Endothelial cell of umbilical vein (primary cell): Measurements from ENCODE around the gene C2CD3. TPM values are rescaled to one million over a fixed set of nuclear protein-coding genes. Genes with fewer than 3 reads are reported as not detected.

Experiments used
- BruUV-seq: library from RNA; stranded (reverse); fragments of 400-500 nt; replicated peaks from 2 replicates; lab custom pipeline; 2021; lab: Mats Ljungman, UMichigan
- CTCF ChIA-PET: fragments of 300-600, 350-600 bp; sonication (Branson Sonifier 250); formaldehyde crosslinking; loops from one replicate; lab custom pipeline; 2021; ENCODE audit warnings: antibody characterized with exemption, inconsistent platforms; lab: Charles Lee
- POLR2A ChIA-PET: fragments of 300-600, 350-600 bp; sonication (Branson Sonifier 250); formaldehyde crosslinking; loops from one replicate; lab custom pipeline; 2021; ENCODE audit warnings: antibody characterized with exemption, inconsistent platforms; lab: Charles Lee
- DNase-seq: peaks from one replicate; pipeline ENCODE4 v3.0.0-alpha.2; 2011; ENCODE audit warnings: low read depth, low spot score
- FAIRE-seq: peaks from 2 replicates; lab custom pipeline; 2011; peaks lifted over from hg19 to GRCh38; lab: Jason Lieb, UNC
- H2AFZ ChIP-seq: 2 replicates; pipeline ENCODE4 v1.6.0; 2012; ENCODE audit warnings: low read depth, low read length, control low read depth, inconsistent platforms
- H3K27ac ChIP-seq: 2 replicates; pipeline ENCODE4 v1.5.1; 2011; ENCODE audit warnings: low read depth, mild to moderate bottlenecking, control low read depth, low read length, moderate library complexity; ENCODE audit not compliant: insufficient read depth
- H3K27me3 ChIP-seq, 2 experiments: 2 replicates each; pipeline versions ENCODE4 v1.6.0 to v1.6.1; 2011; ENCODE audit warnings: low read length in 2 of 2, mixed read lengths in 1 of 2; ENCODE audit not compliant: control insufficient read depth in 2 of 2, insufficient read depth in 2 of 2
- H3K36me3 ChIP-seq, 2 experiments: 2 replicates in 1 of 2; 3 replicates in 1 of 2; pipeline ENCODE4 v1.5.1; 2011; ENCODE audit warnings: low read length in 2 of 2, mild to moderate bottlenecking in 1 of 2, moderate library complexity in 1 of 2; ENCODE audit not compliant: control insufficient read depth in 2 of 2, insufficient read depth in 2 of 2; ENCODE audit errors: extremely low read depth in 1 of 2
- H3K4me1 ChIP-seq: 3 replicates; pipeline ENCODE4 v1.5.1; 2011; ENCODE audit warnings: mild to moderate bottlenecking, low read length; ENCODE audit not compliant: control insufficient read depth, insufficient read depth; ENCODE audit errors: extremely low read depth
- H3K4me2 ChIP-seq: 2 replicates; pipeline ENCODE4 v1.6.1; 2011; ENCODE audit warnings: low read length, control low read depth, mixed read lengths; ENCODE audit not compliant: insufficient read depth
- H3K4me3 ChIP-seq, 3 experiments: fragments of 200-600 bp in 1 of 3; sonication (generic), shearing (Covaris generic) in 1 of 3; replicated peaks in 1 of 3; 2 replicates each; pipeline ENCODE4 v1.5.1; 2011 to 2016; ENCODE audit warnings: control low read depth in 3 of 3, low read length in 3 of 3, mild to moderate bottlenecking in 2 of 3, inconsistent platforms in 1 of 3, low read depth in 1 of 3, moderate library complexity in 1 of 3; ENCODE audit not compliant: insufficient read depth in 1 of 3
- H3K79me2 ChIP-seq: 2 replicates; pipeline ENCODE4 v1.6.0; 2012; ENCODE audit warnings: low read length, inconsistent platforms; ENCODE audit not compliant: control insufficient read depth, insufficient read depth
- H3K9ac ChIP-seq: replicated peaks from 2 replicates; pipeline ENCODE3; 2011; ENCODE audit warnings: low read length, control low read depth; ENCODE audit not compliant: insufficient read depth; ENCODE audit errors: extremely low read depth
- H3K9me1 ChIP-seq: replicated peaks from 3 replicates; pipeline ENCODE4 v1.6.0; 2011; ENCODE audit warnings: mild to moderate bottlenecking, low read length; ENCODE audit not compliant: control insufficient read depth, insufficient read depth; ENCODE audit errors: extremely low read depth
- H3K9me3 ChIP-seq: replicated peaks from 2 replicates; pipeline ENCODE4 v1.5.1; 2012; ENCODE audit warnings: low read length, inconsistent platforms; ENCODE audit not compliant: control insufficient read depth, insufficient read depth
- H4K20me1 ChIP-seq: replicated peaks from 2 replicates; pipeline ENCODE3; 2011; ENCODE audit warnings: mild to moderate bottlenecking, low read length; ENCODE audit not compliant: control insufficient read depth, insufficient read depth; ENCODE audit errors: extremely low read depth
- EZH2 ChIP-seq: IDR thresholded peaks from 2 replicates; pipeline ENCODE4 v1.6.1; 2012; ENCODE audit warnings: borderline replicate concordance, low read depth, mild to moderate bottlenecking, moderate library complexity, low read length, inconsistent platforms; ENCODE audit not compliant: severe bottlenecking
- FOS ChIP-seq: IDR thresholded peaks from 2 replicates; pipeline ENCODE4 v1.6.1; 2011; ENCODE audit warnings: mild to moderate bottlenecking, low read length, moderate library complexity, borderline replicate concordance; ENCODE audit not compliant: insufficient read depth
- GATA2 ChIP-seq: IDR thresholded peaks from 2 replicates; pipeline ENCODE4 v1.7.0; 2011; ENCODE audit warnings: low read depth, mild to moderate bottlenecking, moderate library complexity, mixed read lengths, low read length; ENCODE audit not compliant: insufficient read length, insufficient read depth
- JUN ChIP-seq: IDR thresholded peaks from 2 replicates; pipeline ENCODE4 v1.6.1; 2011; ENCODE audit warnings: borderline replicate concordance, low read depth; ENCODE audit not compliant: insufficient read length, insufficient read depth
- MAX ChIP-seq: IDR thresholded peaks from 2 replicates; pipeline ENCODE4 v1.6.1; 2011; ENCODE audit not compliant: insufficient read depth, insufficient read length
- MYC ChIP-seq: IDR thresholded peaks from one replicate; pipeline ENCODE4 v1.6.1; 2011; ENCODE audit warnings: mild to moderate bottlenecking, low read depth, low read length
- POLR2A ChIP-seq: IDR thresholded peaks from 2 replicates; pipeline ENCODE4 v1.6.1; 2012; ENCODE audit warnings: low read depth, mild to moderate bottlenecking, control low read depth, low read length
- POLR2AphosphoS5 ChIP-seq: IDR thresholded peaks from 2 replicates; pipeline ENCODE4 v1.6.1; 2012; ENCODE audit warnings: low read depth, mild to moderate bottlenecking, control low read depth, low read length, moderate library complexity; ENCODE audit not compliant: insufficient read depth
- dilution Hi-C: fragments of 300-500 bp; cut with MboI; formaldehyde crosslinking; loops from one replicate; pipeline ENCODE4 v1.15.0; 2019; ENCODE audit warnings: low sequenced_read_pairs; ENCODE audit not compliant: extremely low pct_ligation_motif_present
- intact Hi-C: fragments of 100-400 bp; cut with micrococcal nuclease; formaldehyde crosslinking; loops from one replicate; pipeline ENCODE4 v1.10.0; 2022
- polyA plus RNA-seq, 4 experiments: library from polyadenylated mRNA; depleted of rRNA in 3 of 4; stranded (reverse) in 3 of 4; unstranded in 1 of 4; fragments of >200 nt; gene quantifications; 2 replicates each; pipeline versions ENCODE4 v1.2.1 to v1.2.3, GENCODE V29; 2011 to 2012; ENCODE audit warnings: missing spikeins in 1 of 4
- total RNA-seq: library from RNA; stranded (reverse); gene quantifications from 2 replicates; pipeline ENCODE4 v1.2.3, GENCODE V29; 2021
- TF ChIP-seq, protein P1 (sequence below), 2 donors: IDR thresholded peaks; 1 replicate in 1 of 2; 2 replicates in 1 of 2; pipeline ENCODE4 v1.5.1; 2011; ENCODE audit warnings: low read length in 2 of 2, mild to moderate bottlenecking in 2 of 2, moderate library complexity in 2 of 2, control low read depth in 1 of 2, inconsistent platforms in 1 of 2, low read depth in 1 of 2; ENCODE audit not compliant: insufficient read depth in 1 of 2; ENCODE audit errors: extremely low read depth in 1 of 2

C2CD3 gene
- total and polyA plus RNA-seq, 2 donors (not counting 3 experiments of a cell fraction or from before 2014, with no cell fraction given), result 12.9 to 36.6 TPM

DNA sequence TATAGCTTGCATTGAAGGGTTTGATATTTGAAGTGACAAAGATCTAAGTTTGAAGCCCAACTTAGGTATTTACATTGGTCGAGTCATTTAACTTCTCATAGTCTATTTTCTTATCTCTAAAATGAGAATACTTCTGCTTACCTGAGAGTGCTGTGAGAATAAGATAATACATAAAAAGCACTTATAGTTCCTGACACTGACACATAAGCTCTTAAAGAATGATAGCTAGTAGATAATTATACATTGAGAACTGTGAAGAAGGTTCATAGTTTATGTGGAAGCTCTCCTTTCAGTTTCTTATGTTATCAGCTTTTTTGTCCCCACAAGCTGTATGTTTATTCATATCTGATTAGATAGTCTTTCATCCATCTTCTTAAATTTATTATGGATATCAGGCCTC, 5.1 kb upstream of the C2CD3 start:
- Histone ChIP-seq H3K9me3 (no peaks in the 10 kb centered on the region), H3K27ac (no peak overlapping the region), H4K20me1 (no peaks in the 10 kb centered on the region), H3K9ac (no peak overlapping the region), H3K4me1 (peaks cover 7% of the 10 kb centered on the region), H3K4me2 (no peak overlapping the region), H3K9me1 (no peaks in the 10 kb centered on the region), H3K36me3 (no peaks in the 10 kb centered on the region), H3K4me3 (no peak overlapping the region), H3K79me2 (peaks cover 16% of the 10 kb centered on the region), H2AFZ (no peak overlapping the region), H3K27me3 (no peaks in the 10 kb centered on the region)
- dilution Hi-C loops, result no loop called here
- no peak for DNase-seq
- no TSS peak for BruUV-seq
- CTCF ChIA-PET, result interaction anchor here (1.5 to 1.6 kb wide), 2 partner anchors 8 to 11 kb away, joined by 3 to 4 read pairs; no protein-coding TSS in a partner anchor
- no peak for FAIRE-seq
- TF ChIP-seq, protein P1, sequence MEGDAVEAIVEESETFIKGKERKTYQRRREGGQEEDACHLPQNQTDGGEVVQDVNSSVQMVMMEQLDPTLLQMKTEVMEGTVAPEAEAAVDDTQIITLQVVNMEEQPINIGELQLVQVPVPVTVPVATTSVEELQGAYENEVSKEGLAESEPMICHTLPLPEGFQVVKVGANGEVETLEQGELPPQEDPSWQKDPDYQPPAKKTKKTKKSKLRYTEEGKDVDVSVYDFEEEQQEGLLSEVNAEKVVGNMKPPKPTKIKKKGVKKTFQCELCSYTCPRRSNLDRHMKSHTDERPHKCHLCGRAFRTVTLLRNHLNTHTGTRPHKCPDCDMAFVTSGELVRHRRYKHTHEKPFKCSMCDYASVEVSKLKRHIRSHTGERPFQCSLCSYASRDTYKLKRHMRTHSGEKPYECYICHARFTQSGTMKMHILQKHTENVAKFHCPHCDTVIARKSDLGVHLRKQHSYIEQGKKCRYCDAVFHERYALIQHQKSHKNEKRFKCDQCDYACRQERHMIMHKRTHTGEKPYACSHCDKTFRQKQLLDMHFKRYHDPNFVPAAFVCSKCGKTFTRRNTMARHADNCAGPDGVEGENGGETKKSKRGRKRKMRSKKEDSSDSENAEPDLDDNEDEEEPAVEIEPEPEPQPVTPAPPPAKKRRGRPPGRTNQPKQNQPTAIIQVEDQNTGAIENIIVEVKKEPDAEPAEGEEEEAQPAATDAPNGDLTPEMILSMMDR (IDR thresholded peaks at IDR 0.05; ENCODE audit: extremely low read depth in 1 of 2, insufficient read depth in 1 of 2, low read depth in 1 of 2, low read length in 2 of 2), result no peak
- TF ChIP-seq MAX, result no peak
- no peak for TF ChIP-seq FOS
- TF ChIP-seq POLR2AphosphoS5, result no peak
- TF ChIP-seq POLR2A, result no peak
- TF ChIP-seq MYC, result no peak
- TF ChIP-seq GATA2, result no peak
- TF ChIP-seq JUN, result no peak
- no peak for TF ChIP-seq EZH2
- intact Hi-C loops, result no loop called here
- POLR2A ChIA-PET, result no interaction called here
